Measurements from ENCODE around the gene MDN1. TPM values are rescaled to one million over a fixed set of nuclear protein-coding genes. Genes with fewer than 3 reads are reported as not detected.
A peak's percentile ranks its signal among the peaks of the same experiment; 100 is the strongest.
"Not testable (repeated sequence)": the region's sequence is repeated elsewhere in the genome, so short reads cannot be mapped to it uniquely, and the experiment has no call there.

The MDN1 gene
- total RNA-seq, 1 donor from 2014 or later: 74.6 TPM

DNA sequence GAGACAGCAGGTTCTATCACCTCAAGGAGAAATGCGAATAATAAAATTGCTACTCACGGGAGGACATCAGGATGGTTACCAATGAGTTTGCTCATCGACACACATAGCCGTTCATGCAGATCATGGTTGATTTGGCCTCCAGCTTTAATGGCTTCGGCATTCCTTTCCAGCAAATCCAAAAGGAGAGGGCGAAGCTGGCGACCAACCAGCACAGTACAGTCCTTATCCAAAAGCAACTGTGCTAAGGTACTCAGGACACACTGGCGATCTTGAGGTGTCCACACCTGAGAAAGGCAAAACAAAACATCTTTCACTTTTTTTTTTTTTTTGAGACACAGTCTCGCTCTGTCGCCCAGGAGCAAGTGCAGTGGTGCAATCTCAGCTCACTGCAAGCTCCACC, 16.3 kb downstream of the MDN1 start:
- no peak for DNase-seq (ENCODE audit: low spot score)
- Mint-ChIP-seq H3K4me3 (no peak overlapping the region), H3K9me3 (no peaks in the 10 kb centered on the region), H3K27ac (no peak overlapping the region), H3K36me3 (ENCODE audit: low read depth) (peaks cover 15% of the 10 kb centered on the region), H3K27me3 (ENCODE audit: insufficient read depth) (no peaks in the 10 kb centered on the region), H3K4me1 (ENCODE audit: low read depth) (peaks cover 5% of the 10 kb centered on the region)
- intact Hi-C loops (cut with micrococcal nuclease): no loop called here

DNA sequence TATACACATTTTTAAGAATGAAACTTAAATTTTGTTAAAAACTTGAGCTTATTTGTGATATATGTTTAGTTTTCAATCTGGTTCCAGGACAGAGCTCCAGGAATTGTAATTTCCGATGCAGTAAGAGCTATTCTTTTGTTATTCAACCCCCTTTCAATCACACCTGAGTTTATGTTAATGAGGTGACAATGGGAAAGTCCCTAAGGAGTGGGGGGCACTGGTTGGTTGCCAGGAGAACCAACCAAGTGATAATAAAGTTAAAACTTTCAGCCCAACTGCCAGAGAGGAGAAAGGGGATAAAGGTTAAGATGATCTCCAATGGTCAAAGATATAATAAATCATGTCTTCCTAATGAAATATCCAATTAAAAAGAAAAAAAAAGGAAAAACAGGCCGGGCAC, 19.8 kb downstream of the MDN1 start:
- intact Hi-C loops (cut with micrococcal nuclease): no loop called here
- Mint-ChIP-seq H3K36me3 (ENCODE audit: low read depth) (peaks cover 30% of the 10 kb centered on the region), H3K27ac (peak overlapping the region; percentile 34), H3K27me3 (ENCODE audit: insufficient read depth) (no peaks in the 10 kb centered on the region), H3K4me1 (ENCODE audit: low read depth) (peaks cover 12% of the 10 kb centered on the region), H3K9me3 (no peaks in the 10 kb centered on the region), H3K4me3 (no peak overlapping the region)
- DNase-seq (ENCODE audit: low spot score): no peak

DNA sequence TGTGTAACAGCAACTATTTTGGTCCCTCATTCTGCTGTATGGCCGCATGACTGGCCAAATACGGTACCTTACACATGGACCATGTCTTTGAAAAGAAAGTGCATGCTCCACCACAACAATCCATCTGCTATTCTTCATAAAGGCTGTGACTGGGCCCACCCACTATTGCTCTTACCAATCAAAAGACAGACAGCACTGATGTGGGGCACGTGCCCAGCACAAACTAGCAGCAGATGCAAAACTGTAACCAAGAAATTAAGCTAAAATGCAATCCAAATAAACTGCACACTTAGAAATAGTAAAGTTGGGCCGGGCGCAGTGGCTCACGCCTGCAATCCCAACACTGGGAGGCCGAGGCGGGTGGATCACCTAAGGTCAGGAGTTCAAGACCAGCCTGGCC, 20.5 kb downstream of the MDN1 start:
- H3K9me3 Mint-ChIP-seq: no peaks in the 10 kb centered on the region
- intact Hi-C loops (cut with micrococcal nuclease): no loop called here
- no peaks in the 10 kb centered on the region for H3K27me3 Mint-ChIP-seq (ENCODE audit: insufficient read depth)
- peaks cover 19% of the 10 kb centered on the region for H3K4me1 Mint-ChIP-seq (ENCODE audit: low read depth)
- H3K4me3 Mint-ChIP-seq: no peak overlapping the region
- H3K36me3 Mint-ChIP-seq (ENCODE audit: low read depth): peaks cover 33% of the 10 kb centered on the region
- DNase-seq (ENCODE audit: low spot score): no peak
- no peak overlapping the region for H3K27ac Mint-ChIP-seq

DNA sequence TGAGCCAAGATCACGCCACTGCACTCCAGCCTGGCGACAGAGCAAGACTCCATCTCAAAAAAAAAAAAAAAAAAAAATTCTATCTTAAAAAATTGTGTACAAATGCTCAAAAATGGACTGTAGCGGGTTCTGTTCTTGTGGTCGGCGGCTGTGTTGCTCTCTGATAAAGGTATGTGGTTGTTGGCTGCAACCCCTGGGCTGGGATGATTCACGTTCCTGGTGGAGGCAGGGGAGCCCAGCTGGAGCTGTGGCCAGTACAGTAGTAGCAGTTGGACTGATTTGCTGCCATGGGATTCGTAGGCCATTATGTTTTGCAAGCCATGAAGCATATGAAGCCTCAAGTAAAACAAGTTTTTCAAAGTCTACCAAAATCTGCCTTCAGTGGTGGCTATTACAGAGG, 22.3 kb downstream of the MDN1 start:
- Mint-ChIP-seq H3K4me1 (ENCODE audit: low read depth) (peaks cover 34% of the 10 kb centered on the region), H3K9me3 (no peaks in the 10 kb centered on the region), H3K4me3 (no peak overlapping the region), H3K27ac (peak overlapping the region; percentile 48), H3K36me3 (ENCODE audit: low read depth) (peaks cover 36% of the 10 kb centered on the region), H3K27me3 (ENCODE audit: insufficient read depth) (no peaks in the 10 kb centered on the region)
- intact Hi-C loops (cut with micrococcal nuclease): no loop called here
- no peak for DNase-seq (ENCODE audit: low spot score)

DNA sequence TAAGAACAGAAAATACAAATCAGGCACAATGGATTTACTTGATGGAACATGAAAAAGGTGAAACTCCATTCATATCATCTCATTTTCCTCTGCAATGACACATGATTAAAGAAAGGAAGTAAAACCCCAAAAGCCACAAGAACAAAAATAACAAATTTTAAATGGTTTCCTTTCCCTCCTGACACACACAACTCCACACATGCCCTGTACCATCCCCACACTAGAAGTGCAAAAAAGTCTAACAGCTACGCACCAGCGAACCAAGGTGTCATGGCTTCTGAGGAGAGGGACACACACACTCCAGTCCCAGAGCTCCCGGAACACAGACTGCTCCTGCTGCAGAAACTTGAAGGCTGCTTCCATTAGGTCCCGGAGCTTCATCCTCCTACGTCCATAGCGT, 25.3 kb downstream of the MDN1 start:
- Mint-ChIP-seq H3K27ac (peak overlapping the region; percentile 72), H3K9me3 (no peaks in the 10 kb centered on the region), H3K4me3 (peak overlapping the region; percentile 62), H3K36me3 (ENCODE audit: low read depth) (peaks cover 39% of the 10 kb centered on the region), H3K4me1 (ENCODE audit: low read depth) (peaks cover 29% of the 10 kb centered on the region), H3K27me3 (ENCODE audit: insufficient read depth) (no peaks in the 10 kb centered on the region)
- intact Hi-C loops (cut with micrococcal nuclease): loop anchor here (1.0 kb wide), 2 partner anchors 25 to 502 kb away; partner anchors contain the start of genes BACH2 and MDN1
- DNase-seq (ENCODE audit: low spot score): no peak

DNA sequence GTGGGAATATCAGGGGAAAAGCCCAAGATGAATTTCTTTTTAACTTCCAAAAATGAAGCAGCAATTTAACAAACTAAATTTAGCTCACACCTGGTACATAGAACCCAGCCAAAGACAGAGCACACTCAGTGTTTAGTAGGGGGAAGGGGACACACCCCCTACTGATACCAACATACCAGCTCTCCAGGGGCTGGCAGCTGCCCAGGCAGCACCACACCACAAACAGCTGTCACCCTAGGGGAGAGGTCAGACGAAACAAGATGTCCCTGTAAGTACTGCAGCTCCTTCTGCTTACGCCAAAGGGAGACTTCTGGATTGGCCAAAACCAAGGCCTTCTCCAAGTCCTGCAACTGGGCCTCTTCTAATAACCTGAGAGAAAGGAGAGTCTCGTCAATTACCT, 26.0 kb downstream of the MDN1 start:
- intact Hi-C loops (cut with micrococcal nuclease): no loop called here
- no peak for DNase-seq (ENCODE audit: low spot score)

DNA sequence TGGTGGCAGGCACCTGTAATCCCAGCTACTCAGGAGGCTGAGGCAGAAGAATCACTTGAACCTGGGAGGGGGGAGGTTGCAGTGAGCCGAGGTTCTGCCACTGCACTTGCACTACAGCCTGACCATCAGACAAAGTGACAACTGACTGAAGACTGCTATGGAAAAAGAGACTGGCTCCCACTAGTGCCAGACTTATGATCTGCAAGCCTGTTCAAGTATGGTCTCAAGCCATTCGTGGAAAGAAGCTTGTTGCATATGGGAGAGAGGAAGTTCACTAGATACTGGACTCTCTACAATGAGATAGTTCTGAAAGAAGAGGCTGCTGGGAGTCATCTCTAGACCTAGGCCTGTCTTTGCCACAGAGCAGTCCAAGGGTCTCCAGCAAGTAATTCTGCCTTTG, 26.7 kb downstream of the MDN1 start:
- H3K4me1 Mint-ChIP-seq (ENCODE audit: low read depth): peaks cover 29% of the 10 kb centered on the region
- no peaks in the 10 kb centered on the region for H3K9me3 Mint-ChIP-seq
- intact Hi-C loops (cut with micrococcal nuclease): no loop called here
- H3K36me3 Mint-ChIP-seq (ENCODE audit: low read depth): peaks cover 48% of the 10 kb centered on the region
- peak overlapping the region; percentile 79 for H3K27ac Mint-ChIP-seq
- H3K27me3 Mint-ChIP-seq (ENCODE audit: insufficient read depth): no peaks in the 10 kb centered on the region
- H3K4me3 Mint-ChIP-seq: peak overlapping the region; percentile 68
- peak; percentile 20 for DNase-seq (ENCODE audit: low spot score)

More for the DNA sequence above, 26.0 kb downstream of the MDN1 start:
- Mint-ChIP-seq H3K27ac (no peak overlapping the region), H3K27me3 (ENCODE audit: insufficient read depth) (no peaks in the 10 kb centered on the region), H3K9me3 (no peaks in the 10 kb centered on the region), H3K36me3 (ENCODE audit: low read depth) (peaks cover 41% of the 10 kb centered on the region), H3K4me3 (peak overlapping the region; percentile 62), H3K4me1 (ENCODE audit: low read depth) (peaks cover 29% of the 10 kb centered on the region)

DNA sequence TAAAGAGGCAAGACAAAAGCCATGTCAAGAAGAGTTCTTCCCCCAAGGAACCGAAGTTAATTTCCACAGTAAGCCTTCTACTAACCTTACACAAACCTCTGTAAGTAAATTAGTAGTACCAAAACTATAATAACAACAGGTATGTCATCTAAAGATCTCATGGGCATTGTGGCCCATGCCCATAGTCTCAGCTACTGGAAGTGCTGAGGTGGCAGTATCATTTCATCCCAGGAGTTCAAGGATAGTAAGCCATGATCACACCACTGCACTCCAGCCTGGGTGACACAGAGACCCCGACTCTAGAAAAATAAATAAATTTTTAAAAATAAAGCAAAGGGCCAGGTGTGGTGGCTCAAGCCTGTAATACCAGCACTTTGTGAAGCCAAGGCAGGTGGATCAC, 29.2 kb downstream of the MDN1 start:
- no peak for DNase-seq (ENCODE audit: low spot score)
- H3K27ac Mint-ChIP-seq: no peak overlapping the region
- H3K27me3 Mint-ChIP-seq (ENCODE audit: insufficient read depth): no peaks in the 10 kb centered on the region
- H3K9me3 Mint-ChIP-seq: no peaks in the 10 kb centered on the region
- H3K4me1 Mint-ChIP-seq (ENCODE audit: low read depth): peaks cover 28% of the 10 kb centered on the region
- H3K4me3 Mint-ChIP-seq: no peak overlapping the region
- intact Hi-C loops (cut with micrococcal nuclease): no loop called here
- peaks cover 51% of the 10 kb centered on the region for H3K36me3 Mint-ChIP-seq (ENCODE audit: low read depth)

DNA sequence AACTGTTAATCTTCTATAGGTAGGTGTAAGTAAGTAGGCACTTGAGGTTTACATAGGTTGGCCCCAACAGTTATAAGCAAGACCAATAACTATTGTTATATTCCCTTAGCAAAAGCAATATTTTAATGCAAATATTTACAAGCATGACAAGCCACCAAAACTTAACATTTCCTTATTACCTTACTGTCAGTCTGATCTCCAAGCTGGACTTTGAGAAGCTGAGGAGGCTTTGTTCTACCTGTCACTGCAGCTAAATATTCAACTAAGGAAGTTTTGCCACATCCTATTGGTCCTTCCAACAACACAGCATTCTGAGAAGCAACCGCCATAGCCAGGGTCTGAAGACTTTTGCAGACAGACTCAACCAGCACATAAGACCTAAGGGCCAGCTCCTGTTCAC, 29.6 kb downstream of the MDN1 start:
- no peaks in the 10 kb centered on the region for H3K9me3 Mint-ChIP-seq
- H3K27me3 Mint-ChIP-seq (ENCODE audit: insufficient read depth): no peaks in the 10 kb centered on the region
- H3K4me3 Mint-ChIP-seq: no peak overlapping the region
- H3K4me1 Mint-ChIP-seq (ENCODE audit: low read depth): peaks cover 24% of the 10 kb centered on the region
- no peak overlapping the region for H3K27ac Mint-ChIP-seq
- intact Hi-C loops (cut with micrococcal nuclease): no loop called here
- peaks cover 51% of the 10 kb centered on the region for H3K36me3 Mint-ChIP-seq (ENCODE audit: low read depth)
- DNase-seq (ENCODE audit: low spot score): no peak

DNA sequence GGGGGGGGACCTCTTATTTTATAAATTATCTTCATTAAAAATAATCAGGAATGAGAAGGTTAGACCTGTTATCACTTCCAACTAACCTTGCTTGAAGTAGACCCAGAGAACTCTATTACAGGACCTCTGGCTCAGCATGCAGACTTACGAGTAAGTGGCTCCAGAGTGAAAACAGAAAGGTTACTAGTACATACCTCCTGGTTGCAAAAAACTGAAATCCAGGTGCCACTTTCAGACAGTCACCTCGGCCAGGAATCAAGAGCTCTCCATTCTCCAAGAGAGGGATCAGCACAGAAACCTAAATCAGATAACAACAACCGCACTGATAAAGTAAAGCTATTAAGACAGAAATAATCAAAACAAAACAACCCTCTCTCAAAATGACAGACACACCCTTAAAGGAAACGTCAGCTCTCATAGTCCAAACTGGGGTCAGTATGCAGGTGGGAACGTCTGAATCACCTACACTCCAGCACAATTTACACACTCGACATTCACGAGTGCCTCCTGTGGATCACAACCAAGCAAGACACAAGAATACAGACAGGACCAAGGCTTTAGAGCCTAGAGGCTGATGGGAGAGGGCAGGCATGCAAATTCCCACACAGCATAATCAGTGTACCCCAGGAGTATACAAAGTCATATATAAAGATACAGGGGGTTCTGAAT, 31.8 kb downstream of the MDN1 start:
- no peak overlapping the region for H3K27ac Mint-ChIP-seq
- H3K9me3 Mint-ChIP-seq: no peaks in the 10 kb centered on the region
- H3K36me3 Mint-ChIP-seq (ENCODE audit: low read depth): peaks cover 54% of the 10 kb centered on the region

DNA sequence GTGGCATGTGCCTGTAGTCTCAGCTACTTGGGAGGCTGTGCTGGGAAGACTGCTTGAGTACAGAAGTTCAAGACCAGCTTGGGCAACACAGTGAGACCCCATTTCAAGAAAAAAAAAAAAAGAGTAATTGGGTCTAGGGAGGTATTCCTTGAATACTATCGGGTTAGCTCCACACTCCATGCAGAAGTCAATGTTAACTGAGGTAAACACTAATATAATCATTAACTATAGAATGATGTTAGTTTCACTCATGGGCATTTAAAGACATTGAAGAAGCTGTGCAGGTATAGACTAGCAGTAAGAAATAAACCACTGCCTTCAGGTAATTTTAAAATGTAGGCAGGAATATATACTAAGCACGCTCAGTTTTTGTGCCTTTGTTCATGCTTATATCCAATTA, 32.6 kb downstream of the MDN1 start:
- Mint-ChIP-seq H3K9me3 (no peaks in the 10 kb centered on the region), H3K4me1 (ENCODE audit: low read depth) (no peaks in the 10 kb centered on the region), H3K27me3 (ENCODE audit: insufficient read depth) (no peaks in the 10 kb centered on the region), H3K27ac (no peak overlapping the region), H3K36me3 (ENCODE audit: low read depth) (peaks cover 54% of the 10 kb centered on the region), H3K4me3 (no peak overlapping the region)
- intact Hi-C loops (cut with micrococcal nuclease): no loop called here
- DNase-seq (ENCODE audit: low spot score): no peak

More for the DNA sequence above, 31.8 kb downstream of the MDN1 start:
- Mint-ChIP-seq H3K4me3 (no peak overlapping the region), H3K4me1 (ENCODE audit: low read depth) (peaks cover 2% of the 10 kb centered on the region), H3K27me3 (ENCODE audit: insufficient read depth) (no peaks in the 10 kb centered on the region)
- intact Hi-C loops (cut with micrococcal nuclease): no loop called here
- no peak for DNase-seq (ENCODE audit: low spot score)

DNA sequence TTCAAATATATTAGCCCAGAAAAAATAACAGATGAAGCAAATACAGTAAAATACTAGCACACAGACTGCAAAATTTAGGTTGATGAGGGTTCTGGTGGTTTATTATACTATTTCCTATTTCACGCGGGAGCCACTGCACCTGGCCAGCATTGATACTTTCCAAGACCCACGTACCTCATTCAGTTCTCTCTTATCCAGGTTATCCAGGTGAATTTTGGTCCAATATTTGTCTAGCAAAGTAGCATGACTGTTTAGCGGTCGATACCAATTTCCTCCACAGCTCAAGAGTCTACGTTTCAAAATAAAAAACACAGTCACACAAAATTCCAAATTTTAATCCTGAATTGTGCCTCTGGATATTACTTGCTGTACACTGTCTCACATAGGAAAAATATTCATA, 34.8 kb downstream of the MDN1 start:
- Mint-ChIP-seq H3K4me1 (ENCODE audit: low read depth) (no peaks in the 10 kb centered on the region), H3K36me3 (ENCODE audit: low read depth) (peaks cover 61% of the 10 kb centered on the region), H3K4me3 (no peak overlapping the region), H3K9me3 (no peaks in the 10 kb centered on the region), H3K27ac (no peak overlapping the region), H3K27me3 (ENCODE audit: insufficient read depth) (no peaks in the 10 kb centered on the region)
- intact Hi-C loops (cut with micrococcal nuclease): no loop called here
- DNase-seq (ENCODE audit: low spot score): no peak

DNA sequence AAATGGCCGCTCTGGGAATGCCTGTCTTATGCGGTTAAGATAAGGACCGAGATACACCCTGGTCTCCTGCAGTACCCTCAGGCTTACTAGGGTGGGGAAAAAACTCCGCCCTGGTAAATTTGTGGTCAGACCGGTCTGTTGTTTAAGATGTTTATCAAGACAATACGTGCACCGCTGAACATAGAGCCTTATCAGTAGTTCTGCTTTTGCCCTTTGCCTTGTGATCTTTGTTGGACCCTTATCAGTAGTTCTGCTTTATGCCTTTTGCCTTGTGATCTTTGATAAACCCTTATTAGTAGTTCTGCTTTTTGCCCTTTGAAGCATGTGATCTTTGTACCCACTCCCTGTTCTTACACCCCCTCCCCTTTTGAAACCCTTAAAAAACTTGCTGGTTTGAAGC, 36.3 kb downstream of the MDN1 start:
- H3K4me3 Mint-ChIP-seq; H3K9me3 Mint-ChIP-seq; H3K27me3 Mint-ChIP-seq (ENCODE audit: insufficient read depth); H3K27ac Mint-ChIP-seq; DNase-seq (ENCODE audit: low spot score); intact Hi-C loops (cut with micrococcal nuclease); H3K4me1 Mint-ChIP-seq (ENCODE audit: low read depth): not testable (repeated sequence)
- peaks cover 61% of the 10 kb centered on the region for H3K36me3 Mint-ChIP-seq (ENCODE audit: low read depth)

DNA sequence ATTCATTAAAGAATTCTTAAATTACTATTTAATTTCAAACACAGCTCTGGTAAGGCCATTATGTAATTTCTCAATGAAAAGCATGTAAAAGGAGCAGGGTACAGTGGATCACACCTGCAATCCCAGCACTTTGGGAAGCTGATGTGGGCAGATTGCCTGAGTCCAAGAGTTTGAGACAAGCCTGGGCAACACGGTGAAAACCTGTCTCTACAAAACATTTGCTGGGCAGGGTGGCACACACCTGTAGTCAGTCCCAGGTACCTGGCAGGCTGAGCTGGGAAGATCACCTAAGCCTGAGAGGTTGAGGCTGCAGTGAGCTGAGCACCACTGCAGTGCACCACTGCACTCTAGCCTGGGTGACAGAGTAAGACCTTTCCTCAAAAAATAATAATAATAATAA, 37.4 kb downstream of the MDN1 start:
- no peaks in the 10 kb centered on the region for H3K9me3 Mint-ChIP-seq
- DNase-seq (ENCODE audit: low spot score): no peak
- H3K27ac Mint-ChIP-seq: no peak overlapping the region
- no peaks in the 10 kb centered on the region for H3K27me3 Mint-ChIP-seq (ENCODE audit: insufficient read depth)
- no peak overlapping the region for H3K4me3 Mint-ChIP-seq
- no peaks in the 10 kb centered on the region for H3K4me1 Mint-ChIP-seq (ENCODE audit: low read depth)
- H3K36me3 Mint-ChIP-seq (ENCODE audit: low read depth): peaks cover 53% of the 10 kb centered on the region
- intact Hi-C loops (cut with micrococcal nuclease): no loop called here
